Posterior vena cava (tissue), 2 donors: Measurements from ENCODE around the gene SLX9. TPM values are rescaled to one million over a fixed set of nuclear protein-coding genes. Genes with fewer than 3 reads are reported as not detected.
A peak's percentile ranks its signal among the peaks of the same experiment; 100 is the strongest.

Experiments
- DNase-seq: peaks from one replicate; pipeline ENCODE4 v3.0.0-alpha.2; 2020; ENCODE audit warnings: low spot score
- intact Hi-C, 2 donors: fragments of 100-400 bp; cut with DNase I; formaldehyde crosslinking; loops; one replicate each; pipeline versions ENCODE4 v1.14.1 to v1.14.2; 2022 to 2023
- total RNA-seq, 2 donors: library from RNA; stranded (reverse); fragmentation: NEBNext Ultra II Directional; extraction: Animal tissue kit (Norgen Biotek cat#: 25700); gene quantifications; one replicate each; pipeline ENCODE4 v1.2.1, GENCODE V29; 2021
- donor health status: DM: yes; HTN: yes; CAD: no.
- donor health status: DM: yes; HTN: yes; CAD: no.

Gene SLX9
- total RNA-seq, 2 donors from 2014 or later = 25.8 to 31.6 TPM

DNA sequence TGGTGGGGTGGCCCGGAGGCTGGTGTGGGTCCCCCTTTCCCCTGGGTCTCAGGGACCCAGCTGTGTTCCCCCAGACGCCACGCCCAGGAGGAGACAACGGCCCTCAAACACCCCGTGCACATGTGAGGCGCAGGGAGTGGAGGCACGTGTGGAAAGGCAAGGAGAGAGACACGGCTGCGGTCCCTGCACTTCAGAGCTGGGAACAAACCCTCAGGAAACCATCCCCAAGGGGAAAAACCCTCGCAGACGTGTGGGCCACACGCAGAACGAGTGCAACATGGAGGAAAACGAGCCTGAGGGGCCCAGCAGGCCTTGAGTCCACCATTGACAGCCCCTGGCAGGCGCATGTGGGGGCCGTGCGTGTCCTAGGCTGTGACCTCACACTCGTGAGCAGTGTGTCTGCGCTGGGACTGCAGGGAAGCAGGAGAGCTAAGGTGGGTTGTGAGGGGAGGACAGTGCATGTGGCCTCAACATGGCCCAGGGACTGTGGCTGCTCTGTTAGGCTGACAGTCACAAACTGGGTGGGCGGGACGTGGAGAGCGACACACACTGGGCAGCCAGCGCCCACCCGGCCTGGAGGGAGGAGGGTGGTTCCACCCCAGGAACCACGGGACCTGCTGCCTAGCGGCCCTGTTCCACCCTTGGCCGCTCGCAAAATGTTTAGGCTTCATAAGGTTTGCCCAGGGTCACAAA is 39.1 kb upstream of the SLX9 start:
- peak; percentile 71 for DNase-seq
- intact Hi-C loops = no loop called here

DNA sequence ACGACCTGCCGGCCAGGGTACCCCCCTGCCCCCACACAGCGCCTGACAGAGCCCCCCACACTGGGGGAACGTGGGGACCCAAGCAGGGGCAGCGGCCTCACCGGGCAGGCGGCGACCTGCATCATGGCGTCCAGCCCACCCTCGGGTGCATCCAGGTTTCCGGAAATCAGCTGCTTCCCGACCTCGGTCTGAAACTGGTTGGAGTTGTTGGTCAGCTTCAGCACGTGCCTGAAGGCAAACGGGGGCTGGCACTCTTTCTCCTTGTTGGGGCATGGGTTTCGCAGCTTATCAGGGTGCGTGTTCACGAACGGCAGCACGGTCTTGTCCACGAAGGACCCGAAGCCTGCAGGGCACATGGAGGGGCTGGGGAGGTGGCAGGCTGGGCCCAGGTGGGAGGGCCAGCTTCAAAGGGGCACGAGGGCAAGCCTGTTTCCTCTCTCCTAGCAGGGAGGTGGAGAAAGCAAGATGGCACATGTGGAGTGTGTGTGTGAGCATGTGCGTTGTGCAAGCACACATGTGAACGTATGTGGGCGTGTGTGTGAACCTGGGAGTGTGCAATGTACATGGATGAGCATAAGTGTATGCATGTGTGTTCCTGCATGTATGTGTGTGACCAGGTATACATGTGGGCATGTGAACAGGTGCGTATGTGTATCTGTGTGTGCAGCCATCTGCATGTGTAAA is 38.3 kb upstream of the SLX9 start:
- intact Hi-C loops = no loop called here
- DNase-seq = peak; percentile 77

DNA sequence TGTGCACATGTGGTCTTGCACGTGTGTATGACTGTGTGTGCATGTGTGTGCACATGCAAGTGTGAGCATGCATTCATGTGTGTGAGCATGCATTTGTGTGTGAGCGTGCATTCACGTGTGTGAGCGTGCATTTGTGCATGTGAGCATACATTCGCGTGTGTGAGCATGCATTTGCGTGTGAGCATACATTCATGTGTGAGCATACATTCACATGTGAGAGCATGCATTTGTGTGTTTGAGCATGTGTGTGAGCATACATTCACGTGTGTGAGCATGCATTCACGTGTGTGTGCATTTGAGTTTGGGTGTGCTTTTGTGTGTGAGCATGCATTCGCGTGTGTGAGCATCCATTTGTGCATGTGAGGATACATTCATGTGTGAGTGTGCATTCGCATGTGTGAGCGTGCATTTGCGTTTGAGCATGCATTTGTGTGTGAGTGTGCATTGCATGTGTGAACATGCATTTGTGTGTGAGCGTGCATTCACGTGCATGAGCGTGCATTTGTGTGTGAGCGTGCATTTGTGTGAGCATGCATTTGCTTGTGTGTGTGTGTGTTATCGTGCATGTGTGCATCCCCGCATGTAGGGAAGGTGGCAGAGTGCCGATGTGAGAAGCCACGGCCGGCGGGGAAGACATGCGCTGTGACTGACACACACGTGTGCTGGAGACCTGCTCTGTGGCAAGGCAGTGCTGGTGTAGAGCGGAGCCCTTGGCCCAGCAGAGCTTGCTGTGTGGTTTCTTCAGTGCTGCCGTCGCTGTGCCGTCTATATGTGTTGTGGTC is 37.4 kb upstream of the SLX9 start:
- peak; percentile 53 for DNase-seq
- intact Hi-C loops = no loop called here

DNA sequence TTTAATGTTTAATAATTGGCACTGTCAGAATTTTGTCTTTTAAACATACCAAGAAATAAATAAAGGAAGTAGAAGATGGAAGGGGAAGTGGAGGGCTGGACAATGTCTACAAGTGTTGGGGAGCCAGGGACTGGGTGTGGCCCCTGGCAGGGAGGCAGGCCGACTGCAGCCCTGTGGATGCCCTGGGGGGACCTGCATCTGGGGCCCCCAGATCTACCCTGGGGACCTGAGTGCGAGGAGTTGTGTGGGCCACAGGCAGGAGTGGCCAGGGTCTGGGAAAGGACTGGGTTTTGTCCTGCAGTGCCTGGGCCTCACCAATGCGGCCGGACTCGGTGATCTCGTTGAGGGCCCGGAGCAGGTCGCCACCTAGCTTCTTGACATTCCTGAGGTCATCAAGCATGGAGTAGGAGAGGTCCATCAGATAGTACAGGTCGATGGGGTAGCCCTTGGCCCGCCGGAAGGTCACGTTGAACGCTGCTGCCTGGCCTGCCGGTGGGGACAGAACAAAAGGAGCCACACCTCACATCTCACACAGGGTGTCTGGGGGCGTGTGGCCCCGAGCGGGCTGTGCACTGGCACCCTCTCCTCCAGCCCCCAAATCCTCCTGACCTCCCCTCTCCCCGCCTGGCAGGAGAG is 36.7 kb upstream of the SLX9 start:
- intact Hi-C loops = no loop called here

DNA sequence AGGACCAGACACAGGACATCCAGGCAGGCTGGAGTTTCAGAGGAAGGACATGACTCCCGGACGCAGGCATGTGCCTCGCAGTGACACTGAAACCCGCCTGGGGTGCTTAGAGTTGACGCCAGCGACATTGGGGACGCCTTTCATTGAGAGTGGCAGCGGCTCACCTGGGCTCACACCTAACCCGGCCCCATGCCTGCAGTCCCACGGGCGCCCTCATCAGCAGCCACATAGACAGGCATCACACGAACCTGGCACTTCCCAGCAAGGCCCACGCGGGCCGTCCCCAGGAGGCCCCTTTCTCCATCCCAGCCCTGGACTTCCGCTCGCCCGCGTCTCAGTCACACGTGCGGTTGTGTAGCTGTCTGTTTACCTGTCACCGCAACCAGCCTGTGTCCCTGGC is 36.1 kb upstream of the SLX9 start:
- intact Hi-C loops = no loop called here
- DNase-seq = no peak

More for the DNA sequence above, 36.7 kb upstream of the SLX9 start:
- no peak for DNase-seq

DNA sequence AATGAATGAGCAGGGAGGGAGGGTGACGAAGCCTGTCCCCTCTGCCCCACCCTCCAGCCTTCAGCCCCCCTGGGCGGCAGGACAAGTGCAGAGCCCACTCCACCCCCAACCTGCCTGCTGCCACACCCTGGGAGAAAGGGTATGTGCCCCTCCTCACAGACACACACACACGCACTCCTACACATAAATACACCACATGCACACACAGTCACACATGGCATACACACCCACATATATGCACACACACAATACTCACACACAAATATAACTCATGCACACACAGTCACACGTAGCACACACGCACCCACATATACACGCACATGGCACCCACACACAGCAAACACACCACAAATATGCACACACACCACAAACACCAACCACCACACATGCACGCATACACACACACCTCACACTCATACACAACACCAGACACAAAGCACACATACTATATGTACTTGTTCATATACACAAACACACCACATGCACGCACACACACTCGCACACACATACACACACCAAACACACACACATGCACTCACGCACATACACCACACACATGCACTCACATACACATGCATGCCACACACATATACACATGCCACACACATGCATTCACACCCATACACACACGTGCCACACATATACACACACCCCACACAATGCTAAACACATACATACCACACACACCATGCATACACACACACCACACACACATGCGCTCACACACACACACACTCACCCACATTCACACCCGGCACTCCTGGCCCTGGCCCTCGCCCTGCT is 35.5 kb upstream of the SLX9 start:
- DNase-seq = no peak
- intact Hi-C loops = no loop called here

DNA sequence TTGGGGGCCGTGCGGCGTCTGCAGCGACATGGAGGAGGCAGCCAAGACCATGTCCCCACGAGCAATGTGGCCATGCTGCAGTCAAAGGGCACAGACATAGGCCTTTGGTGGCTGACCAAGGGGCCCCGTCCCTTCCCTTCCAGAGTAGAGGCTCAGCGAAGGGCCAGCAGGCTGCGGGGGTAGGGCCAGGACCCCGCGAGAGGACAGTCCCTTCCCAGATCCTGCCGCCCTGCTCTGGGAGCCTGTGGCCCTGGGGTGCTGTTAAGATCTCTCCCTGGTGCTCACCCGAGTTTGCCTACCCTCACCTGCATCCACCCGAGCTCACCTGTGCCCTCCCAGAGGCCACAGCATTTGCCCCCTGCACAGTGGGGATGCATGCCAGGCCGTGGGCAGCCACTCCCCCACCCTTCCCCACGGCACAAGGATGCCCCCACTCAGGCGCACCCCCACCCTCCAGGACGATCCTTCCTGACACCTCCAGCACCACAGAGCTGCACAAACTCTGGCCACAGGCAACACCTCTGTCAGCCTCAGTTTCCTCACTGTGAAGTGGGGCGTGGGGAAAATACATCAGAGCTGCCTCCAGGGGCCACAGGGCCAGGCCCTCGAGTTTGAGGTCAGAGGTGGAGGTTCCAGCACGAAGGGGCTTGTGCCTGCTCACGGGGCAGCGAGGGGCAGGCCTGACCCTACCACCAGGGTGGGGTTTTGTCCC is 34.7 kb upstream of the SLX9 start:
- DNase-seq = no peak
- intact Hi-C loops = no loop called here

DNA sequence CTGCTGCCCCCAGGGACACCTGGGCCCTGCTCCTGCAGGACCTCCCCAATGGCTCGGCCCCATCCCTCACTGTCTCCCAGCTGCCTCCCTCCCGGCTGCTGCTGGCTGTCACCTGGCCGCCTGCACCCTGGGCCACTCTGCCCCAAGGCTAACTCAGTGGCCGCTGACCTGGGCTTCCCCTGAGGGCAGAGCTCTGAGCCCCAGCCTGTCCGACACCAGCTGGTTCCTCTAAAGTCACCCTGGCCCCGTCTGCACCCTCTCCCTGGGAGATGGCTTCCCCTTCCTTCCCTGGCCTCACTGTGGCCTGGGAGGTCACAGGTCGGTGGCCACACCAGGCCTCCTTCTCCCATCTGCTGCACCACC is 34.1 kb upstream of the SLX9 start:
- intact Hi-C loops = no loop called here
- DNase-seq = no peak

DNA sequence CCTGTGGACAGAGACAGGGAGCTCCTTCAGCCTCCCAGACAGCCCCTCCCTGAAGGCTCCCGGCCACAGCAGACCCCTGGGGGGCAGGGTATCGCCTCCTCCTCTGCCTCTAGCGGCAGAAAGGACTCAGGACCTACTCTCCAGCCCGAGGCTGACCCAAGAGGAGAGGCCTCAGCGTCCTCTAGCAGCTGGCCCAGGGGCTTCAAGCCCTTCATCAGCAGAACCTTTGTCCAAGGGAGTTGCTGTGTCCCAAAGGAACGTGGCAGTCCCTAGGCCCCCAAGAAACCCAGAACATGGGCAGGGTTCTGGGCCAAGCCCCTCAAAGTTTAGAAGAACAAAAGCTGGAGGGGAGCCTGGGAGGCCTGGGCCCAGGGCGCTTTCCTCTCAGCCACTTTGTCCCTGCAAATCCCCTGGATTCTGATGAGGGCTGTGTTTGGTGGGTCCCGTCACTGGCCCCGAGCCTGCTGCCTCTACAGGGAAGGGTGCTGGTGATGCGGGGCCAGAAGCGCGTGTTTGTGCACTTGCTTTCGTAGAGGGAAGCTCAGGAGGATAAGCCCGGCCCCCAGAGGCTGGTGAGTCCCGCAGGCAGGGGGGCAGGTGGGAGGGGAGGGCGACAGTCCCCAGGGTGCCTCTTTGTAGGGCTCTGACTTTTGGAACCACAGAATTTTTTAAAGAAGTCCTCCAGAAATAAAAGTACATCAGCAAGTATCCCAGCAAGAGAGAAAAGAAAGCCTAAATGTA is 32.4 kb upstream of the SLX9 start:
- DNase-seq = no peak
- intact Hi-C loops = no loop called here

DNA sequence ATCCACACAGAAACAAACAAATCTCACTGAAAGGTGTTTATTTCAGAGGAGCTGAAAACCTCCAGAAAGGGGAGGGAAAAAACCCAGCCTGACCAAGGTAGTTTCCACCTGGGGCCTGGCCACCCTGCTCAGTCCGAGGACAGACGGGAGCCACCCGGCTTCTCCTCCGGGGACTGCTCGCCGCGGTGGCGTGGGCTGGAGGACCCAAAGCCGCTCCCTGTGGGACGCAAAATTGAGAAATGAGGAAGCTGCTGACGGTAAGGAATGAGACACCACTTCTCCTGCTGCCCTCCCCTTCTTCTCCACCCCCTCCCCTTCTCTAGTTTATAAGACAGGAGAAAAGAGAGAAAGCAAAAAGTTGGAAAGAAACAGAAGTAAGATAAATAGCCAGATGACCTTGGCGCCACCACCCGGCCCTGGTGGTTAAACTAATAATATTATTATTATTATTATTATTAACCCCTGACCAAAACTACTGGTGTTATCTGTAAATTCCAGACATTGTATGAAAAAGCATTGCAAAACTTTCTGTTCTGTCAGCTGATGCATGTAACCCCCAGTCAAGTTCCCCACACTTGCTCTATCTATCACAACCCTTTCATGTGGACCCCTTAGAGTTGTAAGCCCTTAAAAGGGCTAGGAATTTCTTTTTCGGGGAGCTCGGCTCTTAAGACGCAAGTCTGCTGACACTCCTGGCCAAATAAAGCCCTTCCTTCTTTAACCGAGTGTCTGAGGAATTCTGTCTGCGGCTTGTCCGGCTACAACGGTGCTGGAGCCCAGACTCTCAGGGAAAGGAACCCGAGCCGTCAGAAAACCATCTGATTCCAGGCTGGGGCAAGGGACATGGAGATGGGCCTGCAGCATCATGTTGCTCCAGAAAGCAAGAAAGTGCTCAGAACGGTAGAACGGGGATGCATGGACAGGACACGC is 31.6 kb upstream of the SLX9 start:
- DNase-seq = peak; percentile 92
- intact Hi-C loops = no loop called here

DNA sequence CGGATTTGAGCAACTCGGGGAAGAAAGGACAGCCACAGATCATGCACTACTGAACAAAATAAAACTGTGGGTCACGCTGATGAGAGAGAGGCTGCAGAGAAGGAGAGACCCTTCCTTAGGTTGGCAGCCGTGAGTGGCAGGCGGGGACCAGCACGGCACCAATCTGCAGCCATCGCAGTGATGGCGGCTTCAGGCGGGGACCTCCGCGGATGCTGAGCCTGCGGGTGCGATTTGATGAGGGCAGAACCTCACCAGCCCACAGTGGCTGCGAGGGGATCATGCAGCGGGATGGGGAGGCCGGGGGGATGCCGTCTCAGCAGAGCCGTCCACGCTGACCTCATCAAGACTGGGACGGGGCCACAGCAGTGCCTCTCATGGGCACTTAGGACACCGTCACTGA is 30.9 kb upstream of the SLX9 start:
- intact Hi-C loops = no loop called here
- DNase-seq = no peak

DNA sequence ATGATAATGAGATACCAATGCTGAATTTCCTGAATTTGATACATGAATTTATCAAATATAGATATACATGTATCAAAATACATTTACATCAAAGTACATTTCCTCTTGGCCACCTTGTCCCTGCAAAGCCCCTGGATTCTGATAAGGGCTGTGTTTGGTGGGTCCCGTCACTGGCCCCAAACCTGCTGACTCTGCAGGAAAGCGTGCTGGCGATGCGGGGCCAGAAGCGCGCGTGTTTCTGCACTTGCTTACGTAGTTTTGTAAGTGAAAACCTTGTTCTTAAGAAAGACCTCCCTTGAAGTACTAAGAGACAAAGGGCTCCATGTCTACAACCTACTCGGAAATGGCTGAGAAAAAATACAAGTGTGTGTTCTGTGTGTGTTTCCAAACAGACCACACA is 30.1 kb upstream of the SLX9 start:
- intact Hi-C loops = loop anchor here in 1 of 2 donors (10.0 kb wide), 1 partner anchor 295 kb away; the partner anchor contains the start of gene KRTAP10-8
- DNase-seq = no peak

DNA sequence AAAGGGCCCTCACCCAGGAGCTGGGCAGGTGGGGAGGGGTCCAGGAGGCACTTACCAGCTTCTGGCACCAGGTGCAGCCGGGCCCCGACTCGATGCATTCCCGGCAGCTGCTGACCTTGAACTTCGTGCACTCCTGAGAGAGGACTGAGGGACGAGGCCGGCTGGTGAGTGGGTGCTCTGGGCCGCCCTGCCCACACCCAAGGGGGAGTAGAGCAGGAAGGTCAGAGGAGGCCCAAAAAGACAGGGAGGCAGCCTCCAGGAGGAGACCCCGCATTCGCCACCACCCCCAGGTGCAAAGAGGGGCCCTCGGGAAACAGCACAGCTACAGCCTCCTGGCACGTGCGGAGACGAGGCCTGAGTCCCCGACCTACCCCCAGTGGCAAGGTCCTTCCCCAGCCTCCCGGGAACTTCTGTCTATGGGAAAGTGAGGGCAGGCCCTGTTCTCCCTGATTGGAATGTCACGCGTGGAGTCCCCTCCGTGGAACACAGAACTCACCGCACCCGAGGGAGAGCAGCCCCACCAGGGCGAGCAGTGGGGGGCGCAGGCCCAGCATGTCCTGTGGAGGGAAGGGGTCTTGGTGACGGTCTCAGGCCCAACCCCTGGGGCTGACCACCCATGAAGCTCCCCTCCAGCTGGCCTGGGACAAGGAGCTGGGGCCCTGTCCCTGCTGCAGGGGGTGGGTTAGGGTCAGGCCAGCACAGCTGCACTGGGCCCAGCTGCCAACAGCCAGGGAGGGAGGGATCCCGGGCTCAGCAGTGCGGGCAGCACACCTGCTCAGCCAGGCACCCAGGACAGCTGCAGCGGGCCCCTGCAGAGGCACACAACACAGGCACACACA is 29.4 kb upstream of the SLX9 start:
- no peak for DNase-seq
- intact Hi-C loops = loop anchor here in 1 of 2 donors (10.0 kb wide), 1 partner anchor 296 kb away; the partner anchor contains the start of gene KRTAP10-8

DNA sequence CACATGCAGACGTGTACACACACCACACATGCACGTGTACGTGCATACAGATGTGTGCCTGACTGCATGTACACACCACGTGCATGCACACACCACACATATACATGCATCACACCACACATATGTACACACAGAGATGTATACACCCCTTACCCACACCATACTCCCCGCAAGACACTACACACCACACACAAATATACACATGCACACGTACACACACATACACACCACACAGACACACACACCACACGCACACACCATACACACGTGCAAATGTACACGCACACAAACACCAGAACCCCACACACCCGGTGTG is 28.8 kb upstream of the SLX9 start:
- intact Hi-C loops = loop anchor here in 1 of 2 donors (10.0 kb wide), 1 partner anchor 296 kb away; the partner anchor contains the start of gene KRTAP10-8
- DNase-seq = no peak

DNA sequence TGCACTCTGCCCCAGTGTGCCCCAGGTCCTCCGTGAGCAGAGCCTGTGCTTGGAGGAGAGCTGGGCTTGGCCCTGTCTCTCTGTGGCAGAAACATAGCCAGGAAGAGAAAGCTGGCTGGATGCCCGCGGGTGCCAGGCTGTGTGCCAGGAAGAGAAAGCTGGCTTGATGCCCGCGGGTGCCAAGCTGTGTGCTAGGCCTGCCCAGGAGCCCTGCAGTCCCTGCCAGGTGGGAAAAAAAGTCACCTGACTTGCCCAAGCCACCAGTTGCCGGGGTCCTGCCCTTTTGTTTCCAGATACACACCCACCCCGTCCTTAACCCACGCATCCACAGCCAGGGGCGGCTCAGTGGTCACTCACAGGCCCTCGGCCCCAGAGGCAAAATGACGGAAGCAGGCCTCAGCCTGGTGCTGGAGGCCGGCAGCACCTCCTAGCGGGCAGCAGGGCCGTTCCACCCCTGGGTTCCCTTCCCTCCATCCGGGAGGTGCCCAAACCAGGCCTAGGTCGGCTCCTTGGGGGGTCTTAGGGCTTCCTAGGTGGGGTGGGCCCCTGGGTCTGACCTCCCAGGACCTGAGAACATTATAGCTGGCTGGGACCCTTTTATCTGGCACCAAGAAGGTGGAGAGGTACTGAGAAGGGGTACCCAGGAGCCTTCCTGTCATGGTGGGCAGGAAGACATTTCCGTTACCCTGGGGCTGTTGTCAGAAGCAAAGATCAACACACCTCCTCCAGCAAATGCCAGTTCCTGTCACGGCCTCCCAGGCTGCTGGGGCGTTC is 28.3 kb upstream of the SLX9 start:
- DNase-seq = peak; percentile 92
- intact Hi-C loops = loop anchor here in 1 of 2 donors (10.0 kb wide), 1 partner anchor 297 kb away; the partner anchor contains the start of gene KRTAP10-8
